Epidermal melanocyte (primary cell): ENCODE measurements around the gene CDK8.

Source experiments
- DNase-seq: peaks from one replicate; pipeline ENCODE4 v3.0.0; 2011; ENCODE audit warnings: low spot score; ENCODE audit not compliant: insufficient read length

The CDK8 gene

DNA sequence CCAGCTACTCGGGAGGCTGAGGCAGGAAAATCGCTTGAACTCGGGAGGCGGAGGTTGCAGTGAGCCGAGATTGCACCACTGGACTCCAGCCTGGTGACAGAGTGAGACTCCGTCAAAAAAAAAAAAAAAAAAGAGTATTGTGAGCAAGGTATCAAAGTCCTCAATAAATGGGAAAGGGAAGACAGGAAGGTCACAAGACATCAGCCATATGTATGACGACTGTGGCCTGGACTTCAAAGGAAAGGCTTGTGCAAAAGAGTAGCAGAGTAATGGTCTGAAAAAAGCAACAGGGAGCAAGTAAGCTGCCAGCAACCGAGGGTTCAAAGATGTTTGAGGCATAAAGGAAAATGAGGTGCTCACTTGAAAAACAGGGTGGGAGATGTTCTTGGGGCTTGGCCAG is 187.5 kb downstream of the CDK8 start:
- DNase-seq = no peak

- DNase-seq = no peak
Measured at GRCh38 chr13:26442541-26442940, 188.6 kb downstream of the CDK8 start.

DNA sequence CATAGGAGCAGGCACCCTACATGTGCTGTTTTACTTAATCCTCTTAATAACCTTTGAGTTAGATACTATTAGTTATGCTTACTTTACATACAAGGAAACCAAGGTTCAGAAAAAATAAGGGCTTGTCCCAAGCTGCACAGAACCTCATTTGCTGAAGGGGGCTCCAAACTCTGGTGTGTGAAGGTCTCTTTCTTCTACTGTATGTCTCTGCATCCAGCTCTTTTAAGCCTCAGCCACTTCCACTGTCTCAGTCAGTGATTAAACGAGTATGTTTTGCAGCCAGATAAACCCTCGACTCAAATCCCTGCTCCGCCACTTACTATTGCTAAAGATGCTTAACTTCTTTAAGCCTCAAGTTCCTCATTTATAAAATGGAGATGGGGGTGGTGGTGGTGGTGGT is 191.2 kb downstream of the CDK8 start:
- no peak for DNase-seq

GRCh38 chr13:26446751-26447150 is 192.8 kb downstream of the CDK8 start:
- no peak for DNase-seq

GRCh38 chr13:26448032-26448431 is 194.1 kb downstream of the CDK8 start:
- DNase-seq = no peak

- DNase-seq = no peak
Measured at GRCh38 chr13:26449063-26449848, 195.3 kb downstream of the CDK8 start.
